CD14-positive monocyte (primary cell): Measurements from ENCODE around the gene PARP12. TPM values are rescaled to one million over a fixed set of nuclear protein-coding genes. Genes with fewer than 3 reads are reported as not detected.

ENCODE experiments used
- DNase-seq, 3 donors: peaks; one replicate each; pipeline ENCODE4 v3.0.0-alpha.2; 2011 to 2022
- H2AFZ ChIP-seq: 2 replicates; pipeline ENCODE4 v1.6.0; 2012; ENCODE audit warnings: mild to moderate bottlenecking, low read depth, low read length, inconsistent platforms; ENCODE audit not compliant: insufficient read depth, poor library complexity, severe bottlenecking
- H3K27ac ChIP-seq, 2 donors: 1 replicate in 1 of 2; 2 replicates in 1 of 2; pipeline ENCODE4 v1.5.1; 2012 to 2013; ENCODE audit warnings: low read length in 2 of 2, control low read depth in 1 of 2, inconsistent platforms in 1 of 2, low read depth in 1 of 2, mild to moderate bottlenecking in 1 of 2
- H3K27me3 ChIP-seq, 2 donors: one replicate each; pipeline versions ENCODE4 v1.6.0 to v1.6.1; 2011 to 2013; ENCODE audit warnings: low read length in 2 of 2; ENCODE audit not compliant: control insufficient read depth in 2 of 2, insufficient read depth in 2 of 2
- H3K36me3 ChIP-seq, 2 donors: replicated peaks in 1 of 2; 1 replicate in 1 of 2; 2 replicates in 1 of 2; pipeline versions ENCODE4 v1.5.1 to v1.6.1; 2012 to 2013; ENCODE audit warnings: low read length in 2 of 2, control low read depth in 1 of 2, inconsistent platforms in 1 of 2, mild to moderate bottlenecking in 1 of 2; ENCODE audit not compliant: insufficient read depth in 2 of 2, control insufficient read depth in 1 of 2
- H3K4me1 ChIP-seq, 2 donors: 1 replicate in 1 of 2; 2 replicates in 1 of 2; pipeline versions ENCODE4 v1.5.1 to v1.6.1; 2012 to 2013; ENCODE audit warnings: low read length in 2 of 2, control low read depth in 1 of 2, inconsistent platforms in 1 of 2, mild to moderate bottlenecking in 1 of 2, moderate library complexity in 1 of 2; ENCODE audit not compliant: insufficient read depth in 2 of 2, control insufficient read depth in 1 of 2
- H3K4me2 ChIP-seq: replicated peaks from 2 replicates; pipeline ENCODE3; 2012; ENCODE audit warnings: low read length, moderate library complexity, mild to moderate bottlenecking; ENCODE audit not compliant: poor library complexity, severe bottlenecking; ENCODE audit errors: extremely low read depth
- H3K4me3 ChIP-seq, 3 experiments: fragments of 200-600 bp in 1 of 3; sonication (generic) in 1 of 3; replicated peaks in 1 of 3; 1 replicate in 2 of 3; 2 replicates in 1 of 3; pipeline ENCODE4 v1.5.1; 2011 to 2013; ENCODE audit warnings: low read length in 3 of 3, mild to moderate bottlenecking in 3 of 3, control low read depth in 2 of 3, low read depth in 2 of 3, inconsistent platforms in 1 of 3, moderate library complexity in 1 of 3
- H3K79me2 ChIP-seq: 2 replicates; pipeline ENCODE4 v1.6.0; 2012; ENCODE audit warnings: mild to moderate bottlenecking, control low read depth, inconsistent platforms, low read length, moderate library complexity; ENCODE audit not compliant: insufficient read depth
- H3K9ac ChIP-seq: 2 replicates; pipeline ENCODE4 v1.6.0; 2017; ENCODE audit warnings: low read length, mild to moderate bottlenecking; ENCODE audit not compliant: insufficient read depth, poor library complexity, severe bottlenecking
- H3K9me3 ChIP-seq, 2 donors: replicated peaks in 1 of 2; 1 replicate in 1 of 2; 2 replicates in 1 of 2; pipeline versions ENCODE4 v1.5.1 to v1.6.1; 2012 to 2013; ENCODE audit warnings: low read length in 2 of 2, control low read depth in 1 of 2; ENCODE audit not compliant: control insufficient read depth in 1 of 2, insufficient read depth in 1 of 2
- H4K20me1 ChIP-seq: 2 replicates; pipeline ENCODE4 v1.6.0; 2012; ENCODE audit warnings: mild to moderate bottlenecking, low read length, control low read depth, moderate library complexity; ENCODE audit not compliant: insufficient read depth
- H3K27ac Mint-ChIP-seq, 7 donors: one replicate each; pipeline ENCODE4 v1.8.0; 2020; ENCODE audit warnings: mild to moderate bottlenecking in 7 of 7, mixed read lengths in 7 of 7, moderate library complexity in 6 of 7, inconsistent platforms in 2 of 7
- H3K27me3 Mint-ChIP-seq, 3 donors: one replicate each; pipeline ENCODE4 v1.8.0; 2021 to 2022; ENCODE audit warnings: low read depth in 3 of 3, mild to moderate bottlenecking in 3 of 3, mixed read lengths in 3 of 3, moderate library complexity in 3 of 3, inconsistent platforms in 1 of 3
- H3K36me3 Mint-ChIP-seq, 2 donors: one replicate each; pipeline ENCODE4 v1.8.0; 2020; ENCODE audit warnings: mixed read lengths in 2 of 2, inconsistent platforms in 1 of 2, mild to moderate bottlenecking in 1 of 2
- H3K4me1 Mint-ChIP-seq: one replicate; pipeline ENCODE4 v1.8.0; 2020; ENCODE audit warnings: mild to moderate bottlenecking, mixed read lengths
- H3K4me3 Mint-ChIP-seq, 2 donors: one replicate each; pipeline ENCODE4 v1.8.0; 2020; ENCODE audit warnings: mild to moderate bottlenecking in 2 of 2, mixed read lengths in 2 of 2, moderate library complexity in 1 of 2
- H3K9me3 Mint-ChIP-seq, 7 donors: one replicate each; pipeline ENCODE4 v1.8.0; 2020 to 2022; ENCODE audit warnings: mixed read lengths in 7 of 7, mild to moderate bottlenecking in 6 of 7, moderate library complexity in 6 of 7, inconsistent platforms in 2 of 7
- WGBS: methylation state at CpG from one replicate; pipeline ENCODE4 v1.1.5; 2013; ENCODE audit warnings: missing lambda C conversion rate; ENCODE audit not compliant: insufficient coverage; 5-methylcytosine and 5-hydroxymethylcytosine counted together
- intact Hi-C, 2 donors: fragments of 100-400 bp; cut with micrococcal nuclease; formaldehyde crosslinking; loops; one replicate each; pipeline versions ENCODE4 v1.15.0 to v1.15.1; 2023
- polyA plus RNA-seq, 3 donors: library from polyadenylated mRNA; depleted of rRNA in 1 of 3; unstranded in 2 of 3; stranded (reverse) in 1 of 3; fragments of 300-500 nt in 2 of 3; fragments of >200 nt in 1 of 3; fragmentation: Illumina TruSeq in 2 of 3; gene quantifications; 1 replicate in 2 of 3; 2 replicates in 1 of 3; pipeline ENCODE4 v1.2.3, GENCODE V29; 2012 to 2021
- TF ChIP-seq, protein P1 (sequence below): fragments of 200-600 bp; IDR thresholded peaks from one replicate; pipeline ENCODE4 v1.8.0; 2022; ENCODE audit warnings: antibody characterized with exemption, mild to moderate bottlenecking

The PARP12 gene
- polyA plus RNA-seq, 3 donors: 16.7 to 116 (median 37.8) TPM

- H4K20me1 ChIP-seq: peaks cover 99% of the 10 kb centered on the region
- WGBS: 96% methylated on average over 22 of the region's 22 CpGs
- H2AFZ ChIP-seq: no peak overlapping the region
- H3K36me3 ChIP-seq: peaks cover 54 to 80% of the 10 kb centered on the region in 2 donors
- TF ChIP-seq, protein P1, sequence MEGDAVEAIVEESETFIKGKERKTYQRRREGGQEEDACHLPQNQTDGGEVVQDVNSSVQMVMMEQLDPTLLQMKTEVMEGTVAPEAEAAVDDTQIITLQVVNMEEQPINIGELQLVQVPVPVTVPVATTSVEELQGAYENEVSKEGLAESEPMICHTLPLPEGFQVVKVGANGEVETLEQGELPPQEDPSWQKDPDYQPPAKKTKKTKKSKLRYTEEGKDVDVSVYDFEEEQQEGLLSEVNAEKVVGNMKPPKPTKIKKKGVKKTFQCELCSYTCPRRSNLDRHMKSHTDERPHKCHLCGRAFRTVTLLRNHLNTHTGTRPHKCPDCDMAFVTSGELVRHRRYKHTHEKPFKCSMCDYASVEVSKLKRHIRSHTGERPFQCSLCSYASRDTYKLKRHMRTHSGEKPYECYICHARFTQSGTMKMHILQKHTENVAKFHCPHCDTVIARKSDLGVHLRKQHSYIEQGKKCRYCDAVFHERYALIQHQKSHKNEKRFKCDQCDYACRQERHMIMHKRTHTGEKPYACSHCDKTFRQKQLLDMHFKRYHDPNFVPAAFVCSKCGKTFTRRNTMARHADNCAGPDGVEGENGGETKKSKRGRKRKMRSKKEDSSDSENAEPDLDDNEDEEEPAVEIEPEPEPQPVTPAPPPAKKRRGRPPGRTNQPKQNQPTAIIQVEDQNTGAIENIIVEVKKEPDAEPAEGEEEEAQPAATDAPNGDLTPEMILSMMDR: no peak
- H3K4me3 ChIP-seq: no peak overlapping the region
- H3K27ac Mint-ChIP-seq: peak overlapping the region in 2 of 7 donors; percentile 22 to 68
- no peak overlapping the region for H3K4me3 Mint-ChIP-seq
- H3K4me1 ChIP-seq: peaks cover 8 to 11% of the 10 kb centered on the region in 2 donors
- peaks cover 58 to 81% of the 10 kb centered on the region in 2 donors for H3K36me3 Mint-ChIP-seq
- no peaks in the 10 kb centered on the region for H3K27me3 ChIP-seq
- H3K4me1 Mint-ChIP-seq: peaks cover 21% of the 10 kb centered on the region
- H3K27me3 Mint-ChIP-seq: peaks cover 0 to 1% (median under 1%) of the 10 kb centered on the region in 3 donors
- no peak for DNase-seq
- no peak overlapping the region for H3K27ac ChIP-seq
- H3K79me2 ChIP-seq: no peaks in the 10 kb centered on the region
- peaks cover 0 to 2% (median 0%) of the 10 kb centered on the region in 7 donors for H3K9me3 Mint-ChIP-seq
- no peak overlapping the region for H3K4me2 ChIP-seq
- intact Hi-C loops: no loop called here
- H3K9ac ChIP-seq: no peak overlapping the region
- H3K9me3 ChIP-seq: no peaks in the 10 kb centered on the region
These were observed 72.0 kb downstream of the PARP12 start for GRCh38 chr7:139990571-139991268.

DNA sequence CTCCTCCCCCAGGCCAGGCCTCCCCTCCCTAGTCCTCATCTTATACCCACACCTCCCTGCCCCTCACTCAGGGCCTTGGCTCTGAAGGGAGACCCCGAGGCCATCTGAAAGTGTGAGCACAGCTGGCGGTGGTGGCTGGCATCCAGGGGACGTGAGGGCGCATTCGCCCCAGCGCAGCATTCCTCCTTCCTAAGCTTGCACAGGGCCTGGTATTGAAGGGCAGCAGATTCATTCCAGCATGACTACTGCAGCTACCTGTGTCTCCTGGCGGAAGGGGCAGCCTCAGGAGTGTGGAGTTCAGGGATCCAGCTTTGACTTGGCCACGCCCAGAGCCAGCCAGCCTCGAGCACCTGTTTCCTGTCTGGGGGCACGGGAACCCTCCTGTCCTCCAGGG lies 72.6 kb downstream of the PARP12 start:
- TF ChIP-seq, protein P1: no peak
- Histone ChIP-seq H2AFZ (no peak overlapping the region), H3K9ac (no peak overlapping the region), H3K4me3 (no peak overlapping the region), H3K4me1 (peaks cover 8 to 11% of the 10 kb centered on the region in 2 donors), H3K27ac (no peak overlapping the region), H4K20me1 (peaks cover 99% of the 10 kb centered on the region), H3K79me2 (no peaks in the 10 kb centered on the region), H3K4me2 (no peak overlapping the region), H3K9me3 (no peaks in the 10 kb centered on the region), H3K36me3 (peaks cover 54 to 80% of the 10 kb centered on the region in 2 donors), H3K27me3 (no peaks in the 10 kb centered on the region)
- intact Hi-C loops: no loop called here
- no peaks in the 10 kb centered on the region for H3K27me3 Mint-ChIP-seq
- H3K36me3 Mint-ChIP-seq: peaks cover 57 to 81% of the 10 kb centered on the region in 2 donors
- H3K9me3 Mint-ChIP-seq: peaks cover 0 to 2% (median 0%) of the 10 kb centered on the region in 7 donors
- H3K4me1 Mint-ChIP-seq: peaks cover 21% of the 10 kb centered on the region
- DNase-seq: no peak
- 77% methylated on average over 10 of the region's 10 CpGs for WGBS
- H3K27ac Mint-ChIP-seq: peak overlapping the region in 1 of 7 donors; percentile 38
- no peak overlapping the region for H3K4me3 Mint-ChIP-seq
